GM19324 (cell line): Measurements from ENCODE around the gene KCNG2.

ENCODE experiments used
- ATAC-seq: cut with Tn5 transposase; IDR thresholded peaks from one replicate; pipeline ENCODE4 v1.9.1; 2021; ENCODE audit warnings: mild to moderate bottlenecking, moderate library complexity; ENCODE audit not compliant: unreplicated experiment, low FRiP score

The KCNG2 gene

DNA sequence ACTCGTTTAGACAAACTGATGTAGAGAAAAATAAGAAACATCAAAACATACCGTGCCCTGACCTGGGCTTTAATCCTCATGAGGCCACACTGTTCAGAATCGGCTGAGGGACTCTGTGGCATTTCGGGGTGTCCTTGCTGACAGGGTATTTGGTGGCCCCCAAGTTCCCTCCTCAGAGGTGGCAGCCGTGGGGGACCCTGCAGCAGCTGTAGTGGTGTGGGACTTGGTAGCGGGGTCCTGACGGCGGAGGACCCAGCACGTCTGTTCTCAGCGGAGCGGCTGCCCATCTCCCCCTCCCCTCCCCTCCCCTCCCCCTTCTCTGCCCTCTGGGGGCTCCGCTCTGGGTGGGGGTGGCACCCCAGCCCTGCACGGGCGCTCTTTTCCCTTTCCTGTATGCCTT lies 18.4 kb downstream of the KCNG2 start:
- no peak for ATAC-seq

GRCh38 chr18:79816981-79817606 lies 19.4 kb downstream of the KCNG2 start:
- ATAC-seq = no peak

- no peak for ATAC-seq
These were observed 19.9 kb downstream of the KCNG2 start for GRCh38 chr18:79817607-79817998.

- no peak for ATAC-seq
These were observed 20.3 kb downstream of the KCNG2 start for GRCh38 chr18:79818036-79818435.

DNA sequence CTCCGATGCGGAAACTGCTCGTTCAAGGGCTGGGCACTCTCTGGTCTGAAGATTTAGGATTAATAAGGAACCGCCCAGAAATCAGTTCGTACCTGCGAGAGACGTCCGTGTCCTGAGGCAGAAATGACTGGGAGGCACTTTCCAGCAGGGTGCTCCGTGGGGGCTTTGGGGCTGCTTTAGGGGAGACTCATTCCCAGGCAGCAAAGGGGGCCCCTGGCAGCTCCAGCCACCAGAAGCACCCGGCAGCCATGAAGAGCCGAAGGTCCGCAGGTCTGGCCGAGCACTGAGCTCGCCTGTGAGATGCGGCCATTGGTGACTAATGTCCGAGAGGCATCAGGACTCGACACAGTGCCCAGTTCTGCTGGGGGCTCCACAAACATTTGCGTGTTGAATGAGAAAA lies 20.9 kb downstream of the KCNG2 start:
- no peak for ATAC-seq

DNA sequence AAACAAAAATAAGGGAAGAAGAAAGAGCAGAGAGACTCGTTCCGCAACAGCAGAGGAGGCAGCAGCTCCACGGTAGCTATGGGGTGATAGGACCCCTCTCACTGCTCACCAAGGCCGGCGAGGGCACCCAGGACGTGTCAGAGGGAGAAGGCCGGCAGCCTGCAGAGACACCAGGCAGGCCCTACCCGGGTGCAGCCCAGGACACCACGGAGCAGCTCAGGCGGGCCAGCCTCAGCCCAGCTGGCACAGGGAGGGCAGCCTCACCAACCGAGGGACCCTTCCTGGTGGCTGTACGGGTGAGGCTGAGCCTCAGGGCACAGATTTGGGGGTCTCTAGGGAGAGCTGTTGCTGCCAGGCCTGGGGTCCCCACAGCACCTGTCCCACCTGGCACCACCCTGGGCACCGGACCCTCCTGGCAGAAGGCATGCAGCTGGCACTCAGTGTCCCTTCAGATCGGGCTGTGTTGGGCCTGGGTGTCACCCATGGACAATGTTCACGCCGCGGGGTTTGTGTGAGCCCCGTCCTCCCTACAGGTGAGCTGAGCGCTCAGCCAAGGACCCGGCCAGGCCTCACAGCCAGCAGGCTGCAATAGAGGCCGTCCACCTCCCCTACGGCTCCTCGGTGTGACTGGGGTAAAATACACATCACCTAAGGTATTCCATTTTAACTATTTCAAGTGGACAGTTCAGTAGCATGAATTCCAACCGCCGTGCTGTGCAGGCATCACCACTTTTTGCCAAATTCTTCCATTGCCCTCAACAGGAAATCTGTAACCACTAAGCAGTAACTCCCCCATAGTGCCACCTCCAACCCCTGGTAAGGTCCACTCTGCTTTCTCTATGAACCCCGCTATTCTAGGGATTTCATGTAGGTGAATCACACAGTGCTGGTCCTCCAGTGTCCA lies 21.6 kb downstream of the KCNG2 start:
- ATAC-seq = no peak

DNA sequence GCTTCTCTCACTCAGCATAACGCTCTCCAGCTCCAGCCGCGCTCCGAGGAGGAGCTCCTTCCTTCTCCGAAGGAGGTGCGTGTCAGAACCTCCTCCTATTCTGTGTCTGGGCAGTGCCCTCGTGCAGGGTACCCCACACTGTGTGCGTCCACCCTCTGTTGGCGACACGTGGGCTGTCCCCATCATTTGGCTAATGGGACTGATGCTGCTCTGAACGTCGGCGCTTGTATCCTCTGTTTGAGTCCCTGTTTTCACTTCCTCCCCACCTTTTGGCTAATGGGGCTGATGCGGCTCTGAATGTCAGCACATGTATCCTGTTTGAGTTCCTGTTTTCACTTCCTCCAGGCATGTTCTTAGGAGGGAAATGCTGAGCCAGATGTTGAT lies 22.2 kb downstream of the KCNG2 start:
- ATAC-seq = no peak

DNA sequence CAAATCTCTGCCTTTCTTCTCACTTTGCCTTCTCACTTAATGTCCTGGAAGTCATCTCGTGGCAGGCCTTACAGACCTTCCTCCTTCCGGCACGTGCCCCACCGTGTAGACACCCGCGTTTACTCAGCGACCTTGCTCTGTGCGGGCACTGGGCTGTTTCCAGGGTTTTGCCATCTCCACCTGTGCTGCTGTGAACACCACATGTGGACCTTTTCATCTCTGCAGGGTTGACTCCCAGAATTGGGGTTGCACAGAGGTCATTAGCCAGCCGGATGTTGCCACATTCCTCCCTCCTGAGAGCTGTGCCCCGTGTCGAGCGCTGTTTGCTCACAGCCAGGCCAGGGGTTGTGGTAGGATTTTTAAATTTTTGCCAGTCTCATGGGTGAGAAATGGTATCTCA lies 25.4 kb downstream of the KCNG2 start:
- ATAC-seq = no peak

- no peak for ATAC-seq
These were observed 28.2 kb downstream of the KCNG2 start for GRCh38 chr18:79825913-79826312.

- no peak for ATAC-seq
These were observed 29.2 kb downstream of the KCNG2 start for GRCh38 chr18:79826966-79827365.

- no peak for ATAC-seq
These were observed 30.5 kb downstream of the KCNG2 start for GRCh38 chr18:79828258-79828657.

DNA sequence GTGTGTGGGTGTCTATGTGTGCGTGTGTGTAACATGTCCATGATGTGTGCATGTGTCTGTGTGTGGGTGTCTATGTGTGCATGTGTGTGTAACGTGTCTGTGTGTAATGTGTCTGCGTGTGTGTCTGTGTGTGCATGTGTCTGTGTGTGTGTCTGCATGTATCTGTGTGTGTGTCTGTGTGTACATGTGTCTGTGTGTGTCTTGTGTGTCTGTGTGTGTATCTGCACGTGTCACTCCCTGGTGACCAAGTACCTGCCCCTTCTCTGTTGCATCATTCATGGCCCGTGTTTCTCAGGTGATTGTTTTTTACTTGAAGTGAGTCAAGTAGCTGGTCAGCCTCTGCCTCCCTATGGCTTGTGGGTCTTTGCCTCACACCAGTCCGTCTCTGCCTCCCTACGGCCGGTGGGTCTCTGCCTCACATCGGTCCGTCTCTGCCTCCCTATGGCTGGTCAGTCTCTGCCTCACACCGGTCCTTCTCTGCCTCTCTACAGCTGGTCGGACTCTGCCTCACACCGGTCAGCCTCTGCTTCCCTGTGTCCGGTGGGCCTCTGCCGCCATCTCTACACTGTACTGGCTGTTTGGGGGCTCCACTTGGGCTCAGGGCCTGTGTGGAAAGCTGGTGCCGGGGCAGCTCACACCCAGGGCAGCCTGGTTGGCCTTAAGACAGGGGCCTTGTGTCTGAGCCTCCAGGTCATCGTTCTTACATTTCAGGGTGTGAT lies 31.6 kb downstream of the KCNG2 start:
- ATAC-seq = no peak

- ATAC-seq = no peak
These were observed 34.4 kb downstream of the KCNG2 start for GRCh38 chr18:79832169-79832568.

GRCh38 chr18:79834834-79835233 lies 37.1 kb downstream of the KCNG2 start:
- no peak for ATAC-seq

- no peak for ATAC-seq
These were observed 44.2 kb downstream of the KCNG2 start for GRCh38 chr18:79841936-79842335.

GRCh38 chr18:79844999-79845563 lies 47.3 kb downstream of the KCNG2 start:
- ATAC-seq = no peak

DNA sequence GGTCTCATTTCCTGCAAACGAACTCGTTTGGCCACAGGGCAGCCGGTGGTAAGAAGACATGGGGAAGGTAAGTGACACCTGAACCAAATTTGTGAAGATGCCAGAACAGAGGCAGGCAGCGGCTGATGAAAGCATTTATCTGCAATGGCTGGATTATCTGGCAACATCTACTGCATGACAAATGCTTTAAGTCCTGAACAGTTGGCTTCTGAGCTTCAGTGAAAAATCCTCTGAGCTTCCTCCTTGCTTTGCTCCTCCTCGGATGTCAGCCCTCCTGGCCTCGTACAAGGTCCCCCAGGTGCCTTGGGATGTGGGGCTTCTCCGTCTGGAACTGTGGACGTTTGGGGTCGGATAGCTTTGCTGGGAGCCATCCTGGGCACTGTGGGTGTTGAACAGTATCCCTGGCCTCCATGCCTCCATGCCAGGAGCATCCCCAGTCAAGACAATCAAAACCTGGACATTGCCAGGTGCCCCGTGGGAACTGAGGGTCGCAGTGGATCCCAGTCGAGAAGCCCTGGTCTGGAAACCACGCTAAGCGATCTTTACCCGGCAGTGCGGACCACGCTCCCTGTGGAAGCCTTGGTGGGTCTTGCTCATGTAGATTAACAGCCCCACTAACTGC lies 49.3 kb downstream of the KCNG2 start:
- ATAC-seq = no peak

- ATAC-seq = no peak
These were observed 50.0 kb downstream of the KCNG2 start for GRCh38 chr18:79847606-79848293.

- no peak for ATAC-seq
These were observed 50.5 kb downstream of the KCNG2 start for GRCh38 chr18:79848294-79848578.

GRCh38 chr18:79848579-79849327 lies 51.0 kb downstream of the KCNG2 start:
- ATAC-seq = no peak
